Muscle layer of duodenum (tissue), 2 donors: ENCODE measurements around the gene NXPH4.

Experiments
- H3K27ac ChIP-seq: one replicate; pipeline ENCODE4 v1.7.0; 2013; ENCODE audit warnings: mild to moderate bottlenecking, low read length
- H3K27me3 ChIP-seq: one replicate; pipeline ENCODE4 v1.7.0; 2013; ENCODE audit warnings: low read depth, mild to moderate bottlenecking, control low read depth, low read length
- H3K36me3 ChIP-seq, 2 donors: one replicate each; pipeline ENCODE4 v1.7.0; 2013; ENCODE audit warnings: low read length in 2 of 2, control low read depth in 1 of 2, mild to moderate bottlenecking in 1 of 2; ENCODE audit not compliant: insufficient read depth in 2 of 2, control insufficient read depth in 1 of 2
- H3K4me1 ChIP-seq, 2 donors: one replicate each; pipeline ENCODE4 v1.7.0; 2013; ENCODE audit warnings: low read length in 2 of 2, mild to moderate bottlenecking in 2 of 2, control low read depth in 1 of 2, moderate library complexity in 1 of 2; ENCODE audit not compliant: insufficient read depth in 2 of 2, control insufficient read depth in 1 of 2
- H3K4me3 ChIP-seq, 2 donors: one replicate each; pipeline ENCODE4 v1.7.0; 2013; ENCODE audit warnings: low read length in 2 of 2, low read depth in 1 of 2, mild to moderate bottlenecking in 1 of 2
- H3K9me3 ChIP-seq, 2 donors: one replicate each; pipeline ENCODE4 v1.7.0; 2013; ENCODE audit warnings: low read length in 2 of 2, control low read depth in 1 of 2, mild to moderate bottlenecking in 1 of 2; ENCODE audit not compliant: control insufficient read depth in 1 of 2
- donor health status: healthy.

NXPH4 gene

DNA sequence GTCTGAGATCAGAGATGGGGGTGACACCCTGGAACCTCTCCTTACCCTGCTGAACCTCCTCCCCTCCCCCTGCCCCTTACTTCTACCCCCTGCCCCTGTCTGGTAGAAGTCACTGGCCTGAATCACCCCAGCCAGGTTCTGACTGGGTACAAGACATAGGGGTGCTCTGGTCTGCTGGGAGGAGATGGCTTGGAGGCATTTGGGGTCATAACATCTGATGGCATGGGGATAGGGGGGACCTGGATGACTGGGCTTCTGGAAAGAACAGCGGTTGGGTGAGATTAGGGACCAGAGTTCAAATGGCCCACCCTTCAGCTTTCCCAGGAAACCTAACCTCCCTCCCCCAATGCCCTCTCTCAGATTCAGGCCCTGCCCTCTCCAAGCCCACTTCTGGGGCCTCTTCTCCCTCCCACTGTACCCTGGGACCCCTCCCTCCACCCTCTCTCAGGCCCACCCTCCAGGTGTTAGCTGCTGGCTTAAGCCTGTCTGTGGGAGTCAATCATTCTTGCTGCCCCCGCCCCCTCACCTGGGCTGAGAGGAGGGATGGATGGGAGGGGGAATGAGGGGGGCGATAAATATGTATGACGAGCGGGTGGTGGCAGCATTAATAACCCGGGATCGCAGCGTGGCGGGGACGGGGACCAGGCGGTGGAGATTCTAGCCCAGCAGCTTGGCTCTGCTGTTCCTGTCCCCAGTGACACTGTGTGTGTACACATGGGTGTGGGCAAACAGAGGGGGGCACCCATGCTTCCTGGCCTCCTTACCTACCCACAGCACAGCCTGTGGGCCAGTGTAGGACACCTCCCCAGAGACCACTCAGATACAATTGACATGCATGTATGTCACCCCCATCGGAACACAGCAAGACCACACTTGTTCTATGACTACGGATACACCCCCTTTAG is 5.9 kb downstream of the NXPH4 start:
- Histone ChIP-seq H3K9me3 (no peaks in the 10 kb centered on the region), H3K27me3 (peaks cover 85% of the 10 kb centered on the region), H3K36me3 (no peaks in the 10 kb centered on the region), H3K4me3 (no peak overlapping the region), H3K27ac (no peak overlapping the region), H3K4me1 (peaks cover 0 to 22% of the 10 kb centered on the region in 2 donors)

DNA sequence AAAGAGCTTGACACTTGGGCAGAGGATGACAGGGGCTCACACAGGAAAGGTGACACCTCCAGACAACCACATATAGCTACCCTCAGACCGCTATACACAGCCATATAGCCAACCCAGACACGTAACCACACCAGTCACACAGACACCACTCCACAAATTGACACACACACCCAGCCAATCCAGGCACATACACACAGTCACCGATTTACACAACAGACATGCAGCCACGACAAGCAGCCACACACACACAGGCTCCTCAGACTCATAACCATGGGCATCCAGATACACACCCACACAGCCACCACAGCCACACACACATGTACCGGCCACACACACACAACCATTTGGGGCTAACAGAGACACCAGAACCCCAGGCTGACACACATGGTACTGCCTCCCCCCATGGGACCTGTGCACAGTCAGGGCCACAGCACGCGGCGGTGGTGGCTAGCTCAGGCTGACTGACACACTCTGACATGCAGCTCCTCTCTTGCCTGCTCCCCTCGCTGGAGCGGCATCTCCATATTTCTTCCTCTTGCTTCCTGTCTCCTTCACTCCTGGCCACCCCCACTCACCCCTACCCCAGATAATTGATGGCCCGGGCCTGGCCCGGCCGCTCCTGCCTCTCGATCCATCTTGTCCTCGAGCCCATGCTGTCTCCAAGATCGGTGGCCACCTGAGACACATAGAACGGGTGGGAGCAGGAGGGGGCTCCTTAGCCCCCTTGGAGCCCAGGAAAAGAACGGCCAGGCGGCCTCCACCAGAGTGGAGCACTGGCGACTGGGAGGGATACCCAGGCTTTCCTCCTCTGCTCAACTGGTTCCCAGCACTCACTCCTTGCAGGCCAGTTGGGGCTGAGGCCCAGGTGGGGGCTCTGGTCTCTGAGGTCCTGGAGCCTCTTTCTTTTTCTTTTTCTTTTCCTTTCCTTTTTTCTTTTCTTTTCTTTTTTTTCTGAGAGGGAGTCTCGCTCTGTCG is 6.9 kb downstream of the NXPH4 start:
- Histone ChIP-seq H3K27ac (no peak overlapping the region), H3K9me3 (no peaks in the 10 kb centered on the region), H3K36me3 (no peaks in the 10 kb centered on the region), H3K27me3 (peaks cover 76% of the 10 kb centered on the region), H3K4me3 (no peak overlapping the region), H3K4me1 (peaks cover 0 to 18% of the 10 kb centered on the region in 2 donors)

DNA sequence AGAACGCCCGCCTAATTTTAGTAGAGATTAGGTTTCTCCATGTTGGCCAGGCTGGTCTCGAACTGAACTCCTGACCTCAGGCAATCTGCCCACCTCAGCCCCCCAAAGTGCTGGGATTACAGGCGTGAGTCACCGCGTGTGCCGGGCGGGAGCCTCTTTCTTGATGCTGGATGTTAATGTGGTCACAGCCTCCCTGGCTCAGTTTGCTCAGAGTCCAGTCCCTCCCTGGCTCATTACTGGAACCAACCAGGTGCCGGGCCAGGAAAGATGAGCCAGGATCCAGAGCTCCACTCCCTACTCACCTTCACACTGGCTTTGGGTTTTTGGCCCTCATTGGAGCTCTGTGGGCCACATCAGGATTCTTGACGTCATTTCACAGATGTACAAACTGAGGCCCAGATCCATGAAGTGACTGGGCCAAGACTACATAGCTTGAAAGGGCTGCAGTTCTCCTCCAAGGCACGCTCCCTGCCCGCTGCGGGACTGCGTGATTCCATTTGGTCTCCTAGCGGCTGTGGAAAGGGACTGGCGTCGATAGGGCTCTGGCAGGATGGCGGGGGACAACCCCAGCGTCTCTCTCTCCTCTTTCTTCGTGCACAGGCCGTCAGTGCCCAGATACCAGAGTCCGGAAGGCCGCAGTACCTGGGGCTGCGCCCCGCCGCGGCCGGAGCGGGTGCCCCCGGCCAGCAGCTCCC is 7.8 kb downstream of the NXPH4 start:
- no peak overlapping the region for H3K27ac ChIP-seq
- no peaks in the 10 kb centered on the region for H3K9me3 ChIP-seq
- peaks cover 66% of the 10 kb centered on the region for H3K27me3 ChIP-seq
- H3K4me3 ChIP-seq, result no peak overlapping the region
- H3K36me3 ChIP-seq, result no peaks in the 10 kb centered on the region
- H3K4me1 ChIP-seq, result peaks cover 0 to 18% of the 10 kb centered on the region in 2 donors

DNA sequence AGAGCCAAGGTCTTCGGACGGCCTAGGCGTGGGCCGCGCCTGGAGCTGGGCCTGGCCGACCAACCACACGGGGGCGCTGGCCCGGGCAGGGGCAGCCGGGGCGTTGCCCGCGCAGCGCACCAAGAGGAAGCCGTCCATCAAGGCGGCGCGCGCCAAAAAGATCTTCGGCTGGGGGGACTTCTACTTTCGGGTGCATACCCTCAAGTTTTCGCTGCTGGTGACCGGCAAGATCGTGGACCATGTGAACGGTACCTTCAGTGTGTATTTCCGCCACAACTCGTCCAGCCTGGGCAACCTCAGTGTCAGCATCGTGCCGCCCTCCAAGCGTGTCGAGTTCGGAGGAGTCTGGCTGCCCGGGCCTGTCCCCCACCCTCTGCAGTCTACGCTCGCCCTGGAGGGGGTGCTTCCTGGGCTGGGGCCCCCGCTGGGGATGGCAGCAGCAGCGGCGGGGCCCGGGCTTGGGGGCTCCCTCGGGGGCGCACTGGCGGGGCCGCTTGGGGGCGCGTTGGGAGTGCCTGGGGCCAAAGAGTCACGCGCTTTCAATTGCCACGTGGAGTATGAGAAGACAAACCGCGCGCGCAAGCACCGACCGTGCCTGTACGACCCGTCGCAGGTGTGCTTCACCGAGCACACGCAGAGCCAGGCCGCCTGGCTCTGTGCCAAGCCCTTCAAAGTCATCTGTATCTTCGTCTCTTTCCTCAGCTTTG is 8.5 kb downstream of the NXPH4 start:
- Histone ChIP-seq H3K4me1 (peaks cover under 1 to 22% of the 10 kb centered on the region in 2 donors), H3K27ac (no peak overlapping the region), H3K27me3 (peaks cover 62% of the 10 kb centered on the region), H3K9me3 (no peaks in the 10 kb centered on the region), H3K36me3 (peaks cover 0 to 4% of the 10 kb centered on the region in 2 donors), H3K4me3 (no peak overlapping the region)

DNA sequence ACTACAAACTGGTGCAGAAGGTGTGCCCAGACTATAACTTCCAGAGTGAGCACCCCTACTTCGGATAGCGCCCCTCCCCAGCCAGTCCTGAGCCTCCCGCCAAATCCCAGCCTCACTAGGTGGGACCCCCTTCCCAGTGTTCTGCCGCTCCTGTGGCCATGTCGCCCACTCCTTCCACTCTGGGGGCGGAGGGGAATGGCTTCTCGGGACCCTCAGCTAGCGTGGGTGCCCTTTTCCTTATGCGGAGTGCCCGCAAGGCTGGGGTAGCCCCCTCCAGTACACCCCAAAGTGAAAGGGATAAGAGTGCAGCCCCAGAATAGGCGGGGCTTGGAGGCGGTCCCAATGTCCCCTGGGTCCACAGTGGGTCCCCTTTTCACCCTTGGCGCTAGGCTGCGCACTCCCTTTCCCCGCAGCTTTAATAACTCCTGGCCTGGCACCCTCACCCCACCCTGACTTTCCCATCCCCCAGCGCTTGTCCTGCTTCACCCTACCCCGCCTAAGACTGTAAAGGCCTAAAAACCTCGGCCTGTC is 9.2 kb downstream of the NXPH4 start:
- peaks cover 58% of the 10 kb centered on the region for H3K27me3 ChIP-seq
- no peak overlapping the region for H3K27ac ChIP-seq
- no peak overlapping the region for H3K4me3 ChIP-seq
- peaks cover 0 to 4% of the 10 kb centered on the region in 2 donors for H3K36me3 ChIP-seq
- H3K9me3 ChIP-seq, result no peaks in the 10 kb centered on the region
- peaks cover 7 to 28% of the 10 kb centered on the region in 2 donors for H3K4me1 ChIP-seq

DNA sequence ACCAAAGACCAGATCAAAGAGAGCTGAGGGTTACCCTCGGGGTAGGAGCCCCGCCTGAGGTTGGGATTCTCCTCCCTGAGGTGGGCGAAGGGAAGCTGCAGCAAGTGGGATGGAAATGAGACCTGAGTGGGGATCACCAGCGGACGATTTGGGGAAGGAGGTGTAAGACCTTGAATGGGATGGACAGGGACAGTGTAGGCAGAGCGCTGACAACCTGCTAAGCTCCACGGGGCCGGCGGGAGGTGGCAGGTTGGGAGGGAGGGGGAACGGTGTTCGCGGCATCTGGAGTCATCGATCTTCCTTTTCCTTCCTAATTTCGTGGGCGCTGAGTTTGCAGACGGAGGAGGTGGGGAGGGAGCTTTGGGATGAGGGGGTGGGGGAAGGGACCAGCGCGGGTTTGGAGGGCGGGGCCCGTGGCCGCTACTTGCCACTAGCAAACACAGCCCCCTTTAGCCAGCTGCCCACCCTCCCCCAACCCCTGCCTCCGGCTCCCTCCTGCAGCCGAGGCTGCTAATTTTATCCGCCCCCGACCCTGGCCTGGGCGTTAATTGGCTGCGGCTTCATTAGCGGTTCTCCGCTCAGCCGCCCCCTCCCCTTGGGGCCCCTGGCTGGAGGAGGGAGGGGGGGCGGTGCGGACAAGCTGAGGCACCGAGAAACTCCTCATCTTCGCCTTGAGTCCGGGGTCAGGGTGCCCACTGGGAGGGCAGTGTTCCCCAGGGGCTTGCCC is 10.2 kb downstream of the NXPH4 start:
- peaks cover 48% of the 10 kb centered on the region for H3K27me3 ChIP-seq
- no peak overlapping the region for H3K27ac ChIP-seq
- H3K9me3 ChIP-seq, result no peaks in the 10 kb centered on the region
- H3K36me3 ChIP-seq, result peaks cover 4 to 7% of the 10 kb centered on the region in 2 donors
- peaks cover 9 to 35% of the 10 kb centered on the region in 2 donors for H3K4me1 ChIP-seq
- H3K4me3 ChIP-seq, result no peak overlapping the region

DNA sequence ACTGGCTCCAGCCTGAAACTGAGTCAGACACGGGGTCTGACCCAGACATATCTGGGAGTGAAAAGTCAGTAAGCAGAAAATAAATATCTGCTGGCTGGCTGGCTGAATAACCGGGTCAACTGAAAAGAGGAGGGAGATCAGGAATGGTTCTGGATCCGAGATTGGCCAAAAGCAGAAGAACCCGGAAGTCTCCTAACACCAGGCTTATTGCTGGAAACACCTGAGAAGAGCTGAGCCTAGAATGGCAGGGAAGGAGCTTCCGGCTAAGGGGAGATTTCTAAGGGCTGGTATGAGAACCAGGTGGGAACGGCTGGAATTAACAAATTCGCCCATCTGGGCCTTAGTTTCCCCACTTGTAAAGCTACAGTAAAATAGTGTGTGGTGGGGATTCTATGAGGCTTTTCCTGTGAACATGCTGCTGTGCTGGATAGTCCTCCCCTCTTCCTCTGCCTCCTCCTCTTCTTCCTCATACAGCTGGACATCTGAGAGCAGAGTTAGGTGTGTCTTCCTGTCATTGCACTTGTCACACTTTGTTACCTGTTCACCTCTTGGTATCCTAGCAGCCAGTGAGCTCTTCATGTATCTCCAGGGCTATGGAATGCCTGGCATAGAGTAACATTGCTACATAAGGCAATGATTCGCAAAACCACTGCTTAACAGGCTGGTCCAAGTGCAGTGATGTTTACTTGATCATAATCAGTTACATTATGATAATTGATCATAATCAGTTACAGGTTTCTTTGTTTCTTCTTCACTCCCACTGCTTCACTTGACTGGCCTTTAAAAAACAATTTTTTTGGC is 10.9 kb downstream of the NXPH4 start:
- Histone ChIP-seq H3K4me3 (no peak overlapping the region), H3K27ac (no peak overlapping the region), H3K36me3 (peaks cover 11 to 15% of the 10 kb centered on the region in 2 donors), H3K4me1 (peaks cover 9 to 35% of the 10 kb centered on the region in 2 donors), H3K9me3 (no peaks in the 10 kb centered on the region), H3K27me3 (peaks cover 42% of the 10 kb centered on the region)

DNA sequence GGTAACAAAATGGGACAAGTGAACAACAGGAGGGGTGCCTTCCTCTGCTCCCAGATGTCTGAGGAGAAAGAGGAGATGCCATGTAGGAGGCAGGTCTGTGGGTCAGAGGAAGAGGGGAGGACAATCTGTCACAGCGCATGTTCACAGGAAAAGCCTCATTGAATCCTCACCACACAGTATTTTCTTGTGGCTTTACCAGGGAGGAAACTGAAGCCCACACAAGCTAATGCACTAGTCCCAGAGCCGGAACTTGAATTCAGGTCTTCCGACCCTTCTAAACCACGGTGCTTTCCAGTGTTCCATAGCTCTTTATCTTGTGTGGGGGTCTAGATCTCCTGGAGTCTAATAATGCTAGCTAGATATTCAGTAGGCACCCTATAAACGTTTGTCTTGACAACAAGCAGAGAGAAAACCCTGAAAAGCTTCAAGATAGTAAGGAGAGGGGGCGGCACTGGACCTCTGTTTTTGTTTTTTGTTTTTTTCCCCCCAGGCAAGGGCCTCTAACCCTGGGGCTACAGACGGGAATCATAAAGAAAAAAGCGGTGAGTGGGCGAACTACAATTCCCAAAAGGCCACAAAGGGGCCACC is 12.5 kb downstream of the NXPH4 start:
- peaks cover 27 to 31% of the 10 kb centered on the region in 2 donors for H3K36me3 ChIP-seq
- H3K4me1 ChIP-seq, result peaks cover 9 to 35% of the 10 kb centered on the region in 2 donors
- no peak overlapping the region for H3K27ac ChIP-seq
- peak overlapping the region; percentile 79 to 94 for H3K4me3 ChIP-seq
- H3K9me3 ChIP-seq, result no peaks in the 10 kb centered on the region
- H3K27me3 ChIP-seq, result peaks cover 26% of the 10 kb centered on the region

DNA sequence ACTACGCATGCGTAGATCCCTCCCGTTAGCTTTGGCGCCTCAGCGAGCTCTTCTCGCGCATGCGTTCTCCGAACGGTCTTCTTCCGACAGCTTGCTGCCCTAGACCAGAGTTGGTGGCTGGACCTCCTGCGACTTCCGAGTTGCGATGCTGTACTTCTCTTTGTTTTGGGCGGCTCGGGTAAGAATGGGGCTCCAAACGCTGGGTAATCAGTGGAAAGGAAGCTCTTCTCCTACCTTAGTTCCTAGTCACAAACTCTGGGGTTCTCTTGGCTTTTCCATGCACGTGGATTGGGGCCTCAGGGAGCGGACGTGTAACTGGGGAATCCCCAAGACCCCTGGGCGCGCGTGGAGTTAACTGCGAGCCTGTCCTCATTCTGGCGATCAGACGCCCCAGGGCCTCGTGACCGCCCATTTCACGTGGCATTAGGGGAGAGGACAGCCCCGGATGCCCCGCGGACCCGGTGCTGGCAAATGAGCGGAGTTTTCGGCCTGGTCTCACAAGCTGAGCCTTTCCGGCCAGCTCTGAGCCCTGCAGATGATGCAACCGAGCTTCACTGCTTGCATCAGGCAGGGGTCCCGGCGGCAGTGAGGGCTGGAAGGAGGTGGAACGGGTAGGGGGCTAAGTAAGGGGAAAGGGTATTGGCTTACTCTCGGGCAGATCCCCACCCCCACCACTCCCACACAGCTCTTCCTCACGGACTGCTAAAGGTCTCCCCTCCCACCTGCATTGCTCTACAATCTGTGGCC is 13.2 kb downstream of the NXPH4 start, which contains the start of gene SHMT2:
TSS of gene SHMT2 (plus strand) at position 78 of the 747 bp plus-strand sequence. CDS start at position 146, 68 bp downstream.
- Histone ChIP-seq H3K27me3 (peaks cover 20% of the 10 kb centered on the region), H3K36me3 (peaks cover 29 to 37% of the 10 kb centered on the region in 2 donors), H3K4me3 (peak within 1 kb of the TSS; percentile 79 to 94), H3K4me1 (peaks cover 9 to 31% of the 10 kb centered on the region in 2 donors), H3K27ac (peak within 1 kb of the TSS; percentile 67), H3K9me3 (no peaks in the 10 kb centered on the region)
